Measurements from ENCODE around the gene ABCB4. TPM values are rescaled to one million over a fixed set of nuclear protein-coding genes. Genes with fewer than 3 reads are reported as not detected.
A peak's percentile ranks its signal among the peaks of the same experiment; 100 is the strongest.

Gene ABCB4
- total and polyA plus RNA-seq, 8 donors: 0.11 to 2.1 (median 0.22) TPM

DNA sequence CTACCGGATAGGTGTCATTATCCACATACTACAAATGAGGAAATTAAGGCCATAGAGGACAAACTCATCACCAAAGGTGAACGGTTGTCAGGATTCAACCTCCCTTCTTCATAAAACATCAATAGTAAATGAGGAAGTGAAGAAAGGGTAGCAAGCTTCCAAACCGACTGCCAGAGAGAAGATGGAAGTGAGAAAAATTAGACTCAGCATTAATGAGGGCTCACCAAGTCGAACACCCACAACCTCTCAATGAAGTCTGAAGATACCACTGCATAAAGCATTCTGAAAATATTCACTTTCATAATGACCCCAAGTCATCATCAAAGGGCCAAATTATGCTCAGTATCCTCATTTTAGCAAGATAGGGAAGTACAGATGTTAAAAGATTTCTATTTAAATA is 29.6 kb downstream of the ABCB4 start:
- Histone ChIP-seq H3K36me3 (no peaks in the 10 kb centered on the region), H3K27ac (no peak overlapping the region), H3K4me1 (no peaks in the 10 kb centered on the region), H3K27me3 (no peaks in the 10 kb centered on the region), H3K9me3 (no peaks in the 10 kb centered on the region), H3K4me3 (no peak overlapping the region)
- WGBS, 2 donors: 47 to 50% methylated on average over 4 of the region's 4 CpGs
- no peak for DNase-seq
- intact Hi-C loops (cut with DNase I): no loop called here
- TF ChIP-seq, protein P1, sequence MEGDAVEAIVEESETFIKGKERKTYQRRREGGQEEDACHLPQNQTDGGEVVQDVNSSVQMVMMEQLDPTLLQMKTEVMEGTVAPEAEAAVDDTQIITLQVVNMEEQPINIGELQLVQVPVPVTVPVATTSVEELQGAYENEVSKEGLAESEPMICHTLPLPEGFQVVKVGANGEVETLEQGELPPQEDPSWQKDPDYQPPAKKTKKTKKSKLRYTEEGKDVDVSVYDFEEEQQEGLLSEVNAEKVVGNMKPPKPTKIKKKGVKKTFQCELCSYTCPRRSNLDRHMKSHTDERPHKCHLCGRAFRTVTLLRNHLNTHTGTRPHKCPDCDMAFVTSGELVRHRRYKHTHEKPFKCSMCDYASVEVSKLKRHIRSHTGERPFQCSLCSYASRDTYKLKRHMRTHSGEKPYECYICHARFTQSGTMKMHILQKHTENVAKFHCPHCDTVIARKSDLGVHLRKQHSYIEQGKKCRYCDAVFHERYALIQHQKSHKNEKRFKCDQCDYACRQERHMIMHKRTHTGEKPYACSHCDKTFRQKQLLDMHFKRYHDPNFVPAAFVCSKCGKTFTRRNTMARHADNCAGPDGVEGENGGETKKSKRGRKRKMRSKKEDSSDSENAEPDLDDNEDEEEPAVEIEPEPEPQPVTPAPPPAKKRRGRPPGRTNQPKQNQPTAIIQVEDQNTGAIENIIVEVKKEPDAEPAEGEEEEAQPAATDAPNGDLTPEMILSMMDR (IDR thresholded peaks at IDR 0.05): no peak
- no peak for ATAC-seq
- no peak for FAIRE-seq

DNA sequence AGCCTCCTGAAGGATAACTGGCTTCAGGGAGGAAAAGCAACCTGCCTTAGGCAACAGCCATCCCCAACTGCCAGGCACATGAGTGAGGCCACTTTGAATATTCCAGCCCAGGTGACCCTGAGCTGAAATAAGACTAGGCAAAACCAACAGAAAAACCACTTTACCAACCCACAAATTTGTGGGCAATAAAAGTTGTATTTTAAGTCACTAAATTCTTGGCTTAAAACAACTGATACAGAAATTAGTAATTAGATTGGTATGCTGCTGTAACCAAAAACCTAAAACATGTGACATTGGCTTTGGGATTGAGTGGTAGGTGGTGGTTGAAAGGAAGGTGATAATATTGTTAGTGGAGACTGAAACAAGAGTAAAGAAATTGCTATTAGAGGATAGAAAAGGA is 39.9 kb downstream of the ABCB4 start:
- H3K36me3 ChIP-seq: no peaks in the 10 kb centered on the region
- no peak overlapping the region for H3K27ac ChIP-seq
- H3K4me1 ChIP-seq: no peaks in the 10 kb centered on the region
- FAIRE-seq: no peak
- ATAC-seq: no peak
- DNase-seq: no peak
- H3K9me3 ChIP-seq: no peaks in the 10 kb centered on the region
- TF ChIP-seq, protein P1 (IDR thresholded peaks at IDR 0.05): no peak
- no peaks in the 10 kb centered on the region for H3K27me3 ChIP-seq
- intact Hi-C loops (cut with DNase I): no loop called here
- H3K4me3 ChIP-seq: no peak overlapping the region

DNA sequence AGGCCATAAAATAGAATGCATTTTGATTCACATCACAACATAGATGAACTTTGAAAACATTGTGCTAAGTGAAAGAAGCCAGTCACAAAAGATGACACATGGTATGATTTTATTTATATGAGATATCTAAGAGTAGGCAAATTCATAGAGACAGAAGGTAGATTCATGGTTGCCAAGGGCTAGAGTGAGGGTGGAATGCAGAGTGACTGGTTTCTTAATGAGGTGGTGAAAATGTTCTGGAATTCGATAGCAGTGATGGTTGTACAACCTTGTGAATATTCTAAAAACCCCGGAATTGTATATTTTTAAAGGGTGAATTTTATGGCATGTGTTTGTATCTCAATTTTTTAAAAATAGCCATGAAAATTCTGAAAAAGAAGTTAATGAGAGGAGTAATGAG is 42.9 kb downstream of the ABCB4 start:
- TF ChIP-seq, protein P1 (IDR thresholded peaks at IDR 0.05): no peak
- H3K4me3 ChIP-seq: no peak overlapping the region
- ATAC-seq (no peak), DNase-seq (no peak), FAIRE-seq (no peak)
- H3K4me1 ChIP-seq: no peaks in the 10 kb centered on the region
- H3K36me3 ChIP-seq: no peaks in the 10 kb centered on the region
- H3K27me3 ChIP-seq: no peaks in the 10 kb centered on the region
- 73 to 84% methylated on average over 2 of the region's 2 CpGs for WGBS, 2 donors
- intact Hi-C loops (cut with DNase I): no loop called here
- no peaks in the 10 kb centered on the region for H3K9me3 ChIP-seq
- H3K27ac ChIP-seq: no peak overlapping the region

DNA sequence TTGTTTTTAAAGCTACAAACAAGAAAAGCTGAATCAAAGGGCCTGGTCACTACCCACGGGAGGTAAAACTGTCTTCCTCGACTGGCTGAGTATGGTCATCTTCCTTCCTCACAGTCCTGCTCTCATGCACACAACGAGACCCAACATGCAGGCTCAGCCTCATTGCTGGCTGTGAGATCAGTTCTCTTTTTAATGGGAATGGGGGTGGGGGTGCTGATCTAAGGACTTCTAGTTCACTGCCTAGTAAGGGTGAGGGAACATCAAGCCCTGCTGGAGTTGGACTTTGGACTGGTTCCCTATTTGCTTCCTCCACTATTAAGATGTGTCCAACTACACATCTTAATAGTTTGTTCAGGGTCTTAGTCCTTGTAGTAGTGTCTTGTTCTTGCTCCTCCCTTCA is 48.2 kb downstream of the ABCB4 start:
- no peaks in the 10 kb centered on the region for H3K36me3 ChIP-seq
- ATAC-seq: peak in 2 of 4 donors; percentile 41 to 45
- no peak overlapping the region for H3K27ac ChIP-seq
- WGBS, 2 donors: 67 to 75% methylated on average over 3 of the region's 3 CpGs
- no peaks in the 10 kb centered on the region for H3K9me3 ChIP-seq
- intact Hi-C loops (cut with DNase I): no loop called here
- FAIRE-seq: no peak
- TF ChIP-seq, protein P1 (IDR thresholded peaks at IDR 0.05): no peak
- H3K4me3 ChIP-seq: no peak overlapping the region
- H3K27me3 ChIP-seq: no peaks in the 10 kb centered on the region
- DNase-seq: no peak
- no peaks in the 10 kb centered on the region for H3K4me1 ChIP-seq

DNA sequence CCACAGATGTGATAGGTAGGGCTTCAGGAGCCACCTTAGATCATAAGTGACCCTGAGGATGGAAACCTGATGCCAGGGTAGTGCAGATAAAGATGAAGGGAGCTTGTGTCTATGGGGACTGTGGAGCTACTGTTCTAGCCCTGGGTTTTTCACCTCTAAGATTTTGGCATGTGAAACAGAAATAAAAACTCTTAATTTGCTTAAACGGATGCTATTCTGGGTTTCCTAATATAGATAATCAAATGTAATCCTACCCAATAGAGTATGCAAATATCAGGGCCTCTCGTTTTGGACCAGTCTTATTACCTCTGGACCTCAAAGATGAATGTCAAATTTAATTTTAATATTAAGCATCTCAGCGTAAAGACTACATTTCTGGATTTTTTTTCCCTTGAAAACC is 49.3 kb downstream of the ABCB4 start:
- Histone ChIP-seq H3K36me3 (no peaks in the 10 kb centered on the region), H3K27me3 (no peaks in the 10 kb centered on the region), H3K27ac (no peak overlapping the region), H3K9me3 (no peaks in the 10 kb centered on the region), H3K4me3 (no peak overlapping the region), H3K4me1 (no peaks in the 10 kb centered on the region)
- no peak for FAIRE-seq
- intact Hi-C loops (cut with DNase I): no loop called here
- TF ChIP-seq, protein P1 (IDR thresholded peaks at IDR 0.05): no peak
- ATAC-seq: no peak
- 58 to 68% methylated on average over 3 of the region's 3 CpGs for WGBS, 2 donors
- DNase-seq: no peak
